HG02678 (cell line): ENCODE measurements around the gene MAP7.

Experiments
- ATAC-seq: cut with Tn5 transposase; IDR thresholded peaks from one replicate; pipeline ENCODE4 v1.9.1; 2021; ENCODE audit warnings: mild to moderate bottlenecking, moderate library complexity; ENCODE audit not compliant: unreplicated experiment

The MAP7 gene

DNA sequence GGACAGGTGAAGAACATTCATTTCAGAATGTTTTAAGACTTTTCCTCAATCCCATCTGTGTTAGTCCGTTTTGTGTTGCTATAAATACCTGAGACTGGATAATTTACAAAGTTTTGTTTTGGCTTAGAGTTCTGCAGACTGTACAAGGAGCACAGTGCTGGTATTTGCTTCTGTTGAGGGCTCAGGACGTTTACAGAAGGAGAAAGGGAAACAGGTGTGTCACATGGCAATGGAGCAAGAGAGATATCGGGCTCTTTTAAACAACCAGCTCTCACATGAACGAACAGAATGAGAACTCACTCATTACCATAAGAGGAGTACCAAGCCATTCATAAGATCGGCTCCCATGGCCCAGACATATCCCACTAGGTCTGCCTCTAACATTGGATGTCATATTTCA is 16.7 kb downstream of the MAP7 start:
- no peak for ATAC-seq

- ATAC-seq: no peak
Measured at GRCh38 chr6:136532030-136532429, 18.2 kb downstream of the MAP7 start.

- ATAC-seq: no peak
Measured at GRCh38 chr6:136529710-136530109, 20.5 kb downstream of the MAP7 start.

GRCh38 chr6:136528477-136528876 is 21.7 kb downstream of the MAP7 start:
- ATAC-seq: no peak

DNA sequence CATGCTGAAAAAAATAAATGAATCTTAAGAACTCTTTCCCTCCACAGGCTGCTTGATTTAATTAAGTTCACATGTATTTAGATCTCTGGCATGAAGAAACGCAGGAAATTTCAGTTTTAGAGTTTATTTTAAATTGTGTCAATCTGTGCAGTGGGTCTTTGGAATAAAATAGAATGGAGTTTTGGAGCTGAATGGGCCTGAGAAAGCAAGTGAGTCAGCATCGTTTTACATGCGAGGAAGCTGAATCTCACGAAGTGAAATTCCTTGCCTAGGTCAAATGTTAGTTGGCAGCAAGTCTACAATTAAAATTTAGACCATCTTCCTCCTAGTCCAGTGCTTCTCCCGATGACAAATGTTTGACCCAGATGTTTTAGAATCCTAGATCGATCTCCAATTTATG is 22.4 kb downstream of the MAP7 start:
- ATAC-seq: no peak

DNA sequence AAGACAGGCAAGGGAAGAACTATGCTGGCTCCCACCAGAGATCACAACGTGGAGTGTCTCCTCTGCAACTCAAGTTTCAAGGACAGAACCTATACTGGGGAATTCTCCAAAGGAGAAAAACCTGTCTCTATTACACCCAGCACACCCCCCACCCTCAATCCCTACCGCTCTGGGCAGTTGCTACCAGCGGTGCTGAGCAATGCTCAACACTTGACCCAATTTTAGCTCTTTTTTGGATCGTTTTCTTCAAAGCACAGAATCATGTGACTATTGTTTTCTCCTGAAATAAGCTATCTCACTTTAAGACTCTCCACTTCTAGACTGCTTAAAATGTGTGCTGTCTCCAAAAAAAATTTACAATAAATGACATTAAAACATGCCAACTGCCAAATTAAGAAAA is 23.3 kb downstream of the MAP7 start:
- ATAC-seq: no peak

- ATAC-seq: no peak
Measured at GRCh38 chr6:136526196-136526930, 23.9 kb downstream of the MAP7 start.

- ATAC-seq: no peak
Measured at GRCh38 chr6:136525586-136526195, 24.5 kb downstream of the MAP7 start.

DNA sequence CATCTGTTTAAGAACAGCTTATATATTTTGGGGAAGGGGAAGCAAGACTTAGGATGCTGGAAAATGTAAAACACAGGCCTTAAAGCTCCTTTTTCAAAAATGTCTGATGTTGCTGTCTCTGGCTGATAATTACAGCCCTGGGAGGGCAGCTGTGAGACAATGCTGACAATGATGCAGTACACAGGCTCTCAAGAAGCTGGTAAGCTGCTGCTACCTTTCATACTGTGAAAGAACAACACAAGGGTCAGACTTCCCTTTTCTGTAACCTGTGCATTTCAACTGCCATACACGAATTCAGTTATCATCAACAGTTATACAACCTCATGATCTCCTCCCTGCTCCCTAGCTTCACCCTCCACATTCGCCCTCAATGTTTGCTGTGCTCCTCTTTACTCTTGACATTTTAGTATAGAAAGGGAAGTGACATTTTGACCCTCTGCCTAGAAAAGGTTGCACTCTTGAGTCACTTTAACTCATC is 25.2 kb downstream of the MAP7 start:
- no peak for ATAC-seq

DNA sequence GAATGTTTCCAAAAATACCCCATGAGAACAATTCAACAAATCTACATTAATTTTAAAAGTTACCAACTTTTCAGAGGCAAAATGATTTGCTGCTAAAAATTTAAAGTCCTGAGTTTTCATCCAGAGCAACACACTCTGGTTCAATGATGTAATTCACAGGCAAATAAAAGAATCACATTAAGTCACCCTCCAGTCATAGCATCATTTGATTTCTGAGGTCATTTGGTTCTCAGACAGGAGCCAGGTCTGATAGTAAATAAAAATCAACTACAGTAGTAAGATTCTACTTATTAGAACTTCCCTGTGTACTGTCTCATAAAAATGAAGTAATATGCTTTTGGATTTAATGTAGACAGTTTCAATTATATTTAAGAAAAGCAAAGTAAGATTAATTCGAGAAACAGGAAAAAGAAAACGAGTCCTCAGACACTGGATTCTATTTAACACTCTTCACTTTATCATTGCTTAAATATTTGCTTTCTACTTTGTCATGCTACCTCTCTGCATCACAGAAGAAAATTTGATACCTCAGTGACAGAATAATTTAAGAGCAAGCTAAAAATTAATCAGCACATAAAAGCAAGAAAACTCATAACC is 25.8 kb downstream of the MAP7 start:
- no peak for ATAC-seq

- no peak for ATAC-seq
Measured at GRCh38 chr6:136523196-136523595, 27.0 kb downstream of the MAP7 start.

GRCh38 chr6:136522636-136523035 is 27.6 kb downstream of the MAP7 start:
- ATAC-seq: no peak

DNA sequence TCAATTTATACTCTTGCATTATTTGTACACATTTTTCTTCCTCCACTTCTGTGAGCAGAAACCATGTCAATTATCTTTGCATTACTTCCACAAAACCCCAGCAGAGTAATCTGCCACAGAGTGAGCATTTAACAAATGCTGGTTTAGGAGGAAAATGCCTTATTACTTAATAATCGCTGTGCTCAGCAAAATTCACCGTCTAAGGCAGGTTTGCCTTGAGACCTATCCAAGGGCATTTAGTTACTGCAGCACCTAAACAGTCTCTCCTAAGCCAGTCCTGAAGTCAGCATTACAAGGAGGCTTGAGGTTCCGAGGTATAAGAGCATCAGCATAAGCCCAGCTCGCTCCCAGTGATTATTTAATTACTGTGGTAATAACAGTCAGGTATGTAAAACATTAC is 28.3 kb downstream of the MAP7 start:
- no peak for ATAC-seq

- ATAC-seq: no peak
Measured at GRCh38 chr6:136521427-136521826, 28.8 kb downstream of the MAP7 start.

DNA sequence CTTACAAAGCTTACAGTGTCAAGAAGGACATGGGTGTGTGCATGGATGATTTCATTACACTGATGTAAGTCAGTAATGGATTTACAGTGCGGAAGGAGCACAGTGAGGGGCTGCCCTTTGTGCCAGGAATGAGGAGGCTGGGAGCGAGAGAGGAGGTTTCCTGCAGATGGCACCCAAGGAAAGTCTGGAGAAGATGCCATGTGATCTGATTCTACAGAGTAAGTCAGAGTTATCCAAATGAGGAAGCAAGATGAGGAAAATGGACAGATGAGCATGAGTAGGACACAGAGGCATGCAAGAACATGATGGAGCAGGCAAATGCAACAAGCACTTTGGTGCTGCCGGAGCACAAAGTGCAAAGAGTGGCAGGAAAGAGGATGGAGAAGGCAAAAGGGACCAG is 29.7 kb downstream of the MAP7 start:
- no peak for ATAC-seq

DNA sequence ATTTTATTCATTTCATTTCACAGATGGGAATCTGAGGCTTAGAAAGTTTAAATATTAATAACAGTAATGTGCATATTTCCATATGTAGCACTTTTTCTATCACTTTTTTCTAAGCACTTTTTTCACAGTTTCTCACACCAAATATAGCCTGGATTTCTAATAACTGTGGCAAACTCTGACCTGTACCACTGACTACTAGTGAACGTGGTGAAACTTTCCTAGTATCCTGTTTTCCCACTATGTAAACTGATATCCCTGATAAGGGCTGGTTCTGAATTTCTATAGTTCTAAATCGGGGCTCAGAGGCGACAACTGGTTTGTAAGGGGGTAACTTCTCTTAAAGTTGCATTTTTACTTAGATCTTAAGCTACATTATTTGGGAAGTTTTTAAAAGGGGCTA is 32.6 kb downstream of the MAP7 start:
- no peak for ATAC-seq

DNA sequence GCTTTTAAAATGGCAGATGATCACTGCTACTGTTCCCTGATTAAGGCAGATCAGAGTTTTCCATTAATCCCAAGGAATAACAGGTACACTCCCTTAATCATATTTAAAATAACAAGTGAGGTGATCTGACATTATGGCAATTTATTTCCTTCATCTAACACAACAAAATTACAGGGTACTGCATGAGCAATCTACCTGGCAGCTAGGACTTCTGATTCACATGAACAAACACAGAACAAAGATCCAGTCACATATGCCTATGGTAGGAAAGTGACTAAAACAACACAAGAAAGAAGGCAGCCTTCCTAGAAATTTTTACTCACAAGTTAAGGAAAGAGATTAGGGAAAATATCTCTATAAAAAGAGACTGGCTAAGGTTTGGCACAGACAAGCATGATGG is 33.2 kb downstream of the MAP7 start:
- no peak for ATAC-seq

DNA sequence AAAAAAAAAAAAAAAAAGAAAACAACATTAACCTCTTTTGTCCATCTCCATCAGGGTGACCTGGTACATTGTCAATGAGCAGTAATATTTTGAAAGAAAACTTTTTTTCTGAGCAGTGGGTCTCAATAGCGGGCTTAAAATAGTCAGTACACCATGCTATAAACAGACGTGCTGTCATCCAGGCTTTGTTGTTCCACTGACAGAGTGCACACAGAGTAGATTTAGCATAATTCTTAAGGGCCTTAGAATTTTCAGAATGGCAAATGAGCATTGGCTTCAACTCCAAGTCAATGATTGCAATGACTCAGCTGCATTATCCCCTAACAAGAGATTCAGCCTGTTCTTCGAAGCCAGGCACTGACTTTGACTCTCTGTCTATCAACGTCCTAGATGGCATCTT is 35.6 kb downstream of the MAP7 start:
- ATAC-seq: no peak

DNA sequence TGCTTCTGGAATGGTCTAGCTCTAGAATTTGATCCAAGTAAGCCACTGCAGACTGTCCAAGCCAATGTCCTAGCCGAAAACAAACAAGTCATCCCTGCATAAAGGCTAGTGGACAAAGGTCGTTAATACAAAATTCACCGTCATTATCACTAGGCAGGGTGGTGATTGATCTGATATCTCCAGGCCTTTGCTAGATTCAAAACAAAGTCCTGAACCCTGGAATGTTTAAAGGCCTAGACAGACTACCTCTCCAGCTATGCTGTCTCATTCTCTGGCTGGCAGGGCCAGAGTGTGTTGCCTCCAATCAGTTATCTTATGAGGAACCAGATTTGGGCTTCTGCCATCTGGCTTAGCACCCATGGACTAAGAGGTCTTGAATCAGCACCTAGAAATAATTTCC is 38.3 kb downstream of the MAP7 start:
- no peak for ATAC-seq

GRCh38 chr6:136511397-136511796 is 38.8 kb downstream of the MAP7 start:
- ATAC-seq: no peak

DNA sequence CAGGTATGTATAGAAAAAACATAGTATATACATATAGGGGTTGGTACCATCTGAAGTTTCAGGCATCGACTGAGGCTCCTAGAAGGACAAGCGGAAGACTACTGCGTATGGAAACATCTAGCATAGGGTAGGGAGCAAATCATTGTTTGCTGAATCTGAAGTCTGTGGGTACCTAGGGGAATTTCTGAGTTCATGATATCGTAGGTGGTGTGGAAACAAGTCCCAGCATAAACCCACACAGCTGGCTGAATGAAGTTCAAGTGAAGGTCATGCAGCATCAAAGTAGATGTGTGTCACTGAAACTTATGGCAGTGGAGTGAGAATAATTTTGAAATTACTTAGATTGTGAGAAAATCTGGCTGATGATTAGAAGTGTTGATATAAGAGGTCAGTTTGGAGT is 39.4 kb downstream of the MAP7 start:
- no peak for ATAC-seq

DNA sequence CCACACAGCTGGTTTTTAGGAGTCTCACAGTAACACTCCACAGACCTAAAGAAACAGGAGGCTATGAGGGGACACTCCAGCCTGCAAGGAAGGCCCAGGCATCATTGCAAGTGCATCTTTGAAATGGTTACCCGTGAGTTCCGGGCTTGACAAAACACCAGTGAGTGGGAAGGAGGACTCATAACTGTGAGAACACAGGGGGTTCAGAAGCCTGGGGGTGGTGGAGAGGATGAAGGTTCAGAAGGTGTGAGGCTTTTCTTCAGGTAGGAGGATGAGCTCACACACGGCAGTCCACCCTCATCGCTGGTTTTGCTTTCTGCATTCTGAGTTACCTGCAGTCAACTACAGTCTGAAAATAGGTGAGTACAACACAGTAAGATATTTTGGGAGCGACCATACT is 39.9 kb downstream of the MAP7 start:
- ATAC-seq: no peak
